ENCODE results near the gene ZNF804A.

DNA sequence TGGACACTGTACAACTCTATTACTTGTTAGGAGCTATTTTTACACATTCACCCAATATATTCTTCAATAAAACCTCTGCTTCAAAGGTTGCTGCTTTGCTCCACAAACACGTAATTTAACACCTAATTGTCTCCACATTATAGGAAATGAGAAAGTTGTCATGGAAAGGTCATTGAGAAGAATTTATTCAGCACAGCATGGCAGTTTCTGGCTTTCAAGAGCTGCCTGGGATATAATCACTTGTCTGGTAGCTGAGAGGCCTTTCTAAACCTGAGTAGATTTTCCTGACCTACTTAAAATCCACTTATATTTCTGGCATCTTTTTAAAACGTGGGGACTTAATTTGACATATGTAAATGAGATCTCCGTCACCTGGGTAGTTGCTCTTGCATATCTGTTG is 216.1 kb downstream of the ZNF804A start:
- TF ChIP-seq ELF4 (IDR thresholded peaks at IDR 0.05) (no peak), SUZ12 (IDR thresholded peaks at IDR 0.05) (no peak), BHLHE40 (IDR thresholded peaks at IDR 0.05; ENCODE audit: borderline replicate concordance) (no peak), SP1 (IDR thresholded peaks at IDR 0.05) (no peak), CTBP1 (IDR thresholded peaks at IDR 0.05; ENCODE audit: borderline replicate concordance) (no peak)

Measured in HEK293T (cell line).